Measurements from ENCODE around the gene LPO.

The LPO gene

GRCh38 chr17:58228679-58229078, 9.7 kb upstream of the LPO start:
- no peak for DNase-seq (ENCODE audit: low read depth, low spot score)

GRCh38 chr17:58229384-58229783, 9.0 kb upstream of the LPO start:
- Histone ChIP-seq H3K27ac (ENCODE audit: low read length) (no peak overlapping the region), H3K4me3 (ENCODE audit: low read length) (no peak overlapping the region), H3K36me3 (ENCODE audit: control insufficient read depth, insufficient read depth, low read length) (no peaks in the 10 kb centered on the region), H3K27me3 (ENCODE audit: control insufficient read depth, insufficient read depth, low read length) (no peaks in the 10 kb centered on the region), H3K4me1 (ENCODE audit: control insufficient read depth, insufficient read depth, low read length) (peaks cover 6% of the 10 kb centered on the region; the same call in 1 of the 2 replicates), H3K9me3 (ENCODE audit: control insufficient read depth, insufficient read depth, low read length) (no peaks in the 10 kb centered on the region)
- no peak for DNase-seq (ENCODE audit: low read depth, low spot score)
- WGBS (ENCODE audit: insufficient coverage, insufficient read length), result no CpG with 5 or more reads among the region's 1 CpG

More at GRCh38 chr17:58228679-58229078, 9.7 kb upstream of the LPO start:
- Histone ChIP-seq H3K4me1 (ENCODE audit: control insufficient read depth, insufficient read depth, low read length) (peaks cover 6% of the 10 kb centered on the region; the same call in 1 of the 2 replicates), H3K27me3 (ENCODE audit: control insufficient read depth, insufficient read depth, low read length) (no peaks in the 10 kb centered on the region), H3K4me3 (ENCODE audit: low read length) (no peak overlapping the region), H3K27ac (ENCODE audit: low read length) (no peak overlapping the region), H3K36me3 (ENCODE audit: control insufficient read depth, insufficient read depth, low read length) (no peaks in the 10 kb centered on the region), H3K9me3 (ENCODE audit: control insufficient read depth, insufficient read depth, low read length) (no peaks in the 10 kb centered on the region)
- WGBS (ENCODE audit: insufficient coverage, insufficient read length), result no CpG with 5 or more reads among the region's 3 CpGs

- no peak overlapping the region for H3K4me3 ChIP-seq (ENCODE audit: low read length)
- no peak for DNase-seq (ENCODE audit: low read depth, low spot score)
- peaks cover 6% of the 10 kb centered on the region; the same call in 1 of the 2 replicates for H3K4me1 ChIP-seq (ENCODE audit: control insufficient read depth, insufficient read depth, low read length)
- no peaks in the 10 kb centered on the region for H3K27me3 ChIP-seq (ENCODE audit: control insufficient read depth, insufficient read depth, low read length)
- no CpG with 5 or more reads among the region's 4 CpGs for WGBS (ENCODE audit: insufficient coverage, insufficient read length)
- no peaks in the 10 kb centered on the region for H3K36me3 ChIP-seq (ENCODE audit: control insufficient read depth, insufficient read depth, low read length)
- no peak overlapping the region for H3K27ac ChIP-seq (ENCODE audit: low read length)
- H3K9me3 ChIP-seq (ENCODE audit: control insufficient read depth, insufficient read depth, low read length), result no peaks in the 10 kb centered on the region
Observed at GRCh38 chr17:58229881-58230280, 8.5 kb upstream of the LPO start.

- no peaks in the 10 kb centered on the region for H3K36me3 ChIP-seq (ENCODE audit: control insufficient read depth, insufficient read depth, low read length)
- no peak for DNase-seq (ENCODE audit: low read depth, low spot score)
- no peaks in the 10 kb centered on the region for H3K27me3 ChIP-seq (ENCODE audit: control insufficient read depth, insufficient read depth, low read length)
- no peak overlapping the region for H3K4me3 ChIP-seq (ENCODE audit: low read length)
- no peak overlapping the region for H3K27ac ChIP-seq (ENCODE audit: low read length)
- peaks cover 6% of the 10 kb centered on the region; the same call in 1 of the 2 replicates for H3K4me1 ChIP-seq (ENCODE audit: control insufficient read depth, insufficient read depth, low read length)
- no CpG with 5 or more reads among the region's 2 CpGs for WGBS (ENCODE audit: insufficient coverage, insufficient read length)
- no peaks in the 10 kb centered on the region for H3K9me3 ChIP-seq (ENCODE audit: control insufficient read depth, insufficient read depth, low read length)
Observed at GRCh38 chr17:58231641-58232040, 6.7 kb upstream of the LPO start.

GRCh38 chr17:58232707-58233156, 5.7 kb upstream of the LPO start:
- DNase-seq (ENCODE audit: low read depth, low spot score), result no peak
- no CpG with 5 or more reads among the region's 12 CpGs for WGBS (ENCODE audit: insufficient coverage, insufficient read length)
- H3K4me3 ChIP-seq (ENCODE audit: low read length), result no peak overlapping the region

GRCh38 chr17:58233543-58233942, 4.8 kb upstream of the LPO start:
- no peak overlapping the region for H3K27ac ChIP-seq (ENCODE audit: low read length)
- H3K9me3 ChIP-seq (ENCODE audit: control insufficient read depth, insufficient read depth, low read length), result no peaks in the 10 kb centered on the region
- no peaks in the 10 kb centered on the region for H3K27me3 ChIP-seq (ENCODE audit: control insufficient read depth, insufficient read depth, low read length)
- H3K4me3 ChIP-seq (ENCODE audit: low read length), result no peak overlapping the region
- peaks cover 5% of the 10 kb centered on the region; the same call in 1 of the 2 replicates for H3K4me1 ChIP-seq (ENCODE audit: control insufficient read depth, insufficient read depth, low read length)
- WGBS (ENCODE audit: insufficient coverage, insufficient read length), result no CpG with 5 or more reads among the region's 3 CpGs
- H3K36me3 ChIP-seq (ENCODE audit: control insufficient read depth, insufficient read depth, low read length), result no peaks in the 10 kb centered on the region
- DNase-seq (ENCODE audit: low read depth, low spot score), result no peak

More at GRCh38 chr17:58232707-58233156, 5.7 kb upstream of the LPO start:
- H3K27ac ChIP-seq (ENCODE audit: low read length), result no peak overlapping the region
- H3K9me3 ChIP-seq (ENCODE audit: control insufficient read depth, insufficient read depth, low read length), result no peaks in the 10 kb centered on the region
- H3K4me1 ChIP-seq (ENCODE audit: control insufficient read depth, insufficient read depth, low read length), result peaks cover 6% of the 10 kb centered on the region; the same call in 1 of the 2 replicates
- no peaks in the 10 kb centered on the region for H3K27me3 ChIP-seq (ENCODE audit: control insufficient read depth, insufficient read depth, low read length)
- no peaks in the 10 kb centered on the region for H3K36me3 ChIP-seq (ENCODE audit: control insufficient read depth, insufficient read depth, low read length)

GRCh38 chr17:58234512-58234911, 3.9 kb upstream of the LPO start:
- H3K4me1 ChIP-seq (ENCODE audit: control insufficient read depth, insufficient read depth, low read length), result no peaks in the 10 kb centered on the region
- no peaks in the 10 kb centered on the region for H3K27me3 ChIP-seq (ENCODE audit: control insufficient read depth, insufficient read depth, low read length)
- H3K36me3 ChIP-seq (ENCODE audit: control insufficient read depth, insufficient read depth, low read length), result no peaks in the 10 kb centered on the region
- H3K4me3 ChIP-seq (ENCODE audit: low read length), result no peak overlapping the region
- no peaks in the 10 kb centered on the region for H3K9me3 ChIP-seq (ENCODE audit: control insufficient read depth, insufficient read depth, low read length)
- no peak for DNase-seq (ENCODE audit: low read depth, low spot score)
- no CpG with 5 or more reads among the region's 3 CpGs for WGBS (ENCODE audit: insufficient coverage, insufficient read length)
- H3K27ac ChIP-seq (ENCODE audit: low read length), result no peak overlapping the region

- no peaks in the 10 kb centered on the region for H3K9me3 ChIP-seq (ENCODE audit: control insufficient read depth, insufficient read depth, low read length)
- H3K27ac ChIP-seq (ENCODE audit: low read length), result no peak overlapping the region
- no peaks in the 10 kb centered on the region for H3K4me1 ChIP-seq (ENCODE audit: control insufficient read depth, insufficient read depth, low read length)
- H3K4me3 ChIP-seq (ENCODE audit: low read length), result no peak overlapping the region
- no peaks in the 10 kb centered on the region for H3K27me3 ChIP-seq (ENCODE audit: control insufficient read depth, insufficient read depth, low read length)
- no peak for DNase-seq (ENCODE audit: low read depth, low spot score)
- WGBS (ENCODE audit: insufficient coverage, insufficient read length), result no CpG with 5 or more reads among the region's 1 CpG
- no peaks in the 10 kb centered on the region for H3K36me3 ChIP-seq (ENCODE audit: control insufficient read depth, insufficient read depth, low read length)
Observed at GRCh38 chr17:58235821-58236220, 2.6 kb upstream of the LPO start.

- DNase-seq (ENCODE audit: low read depth, low spot score), result no peak
- H3K36me3 ChIP-seq (ENCODE audit: control insufficient read depth, insufficient read depth, low read length), result no peaks in the 10 kb centered on the region
- no peak overlapping the region for H3K4me3 ChIP-seq (ENCODE audit: low read length)
- no CpG with 5 or more reads among the region's 2 CpGs for WGBS (ENCODE audit: insufficient coverage, insufficient read length)
- H3K9me3 ChIP-seq (ENCODE audit: control insufficient read depth, insufficient read depth, low read length), result no peaks in the 10 kb centered on the region
- no peaks in the 10 kb centered on the region for H3K27me3 ChIP-seq (ENCODE audit: control insufficient read depth, insufficient read depth, low read length)
- no peaks in the 10 kb centered on the region for H3K4me1 ChIP-seq (ENCODE audit: control insufficient read depth, insufficient read depth, low read length)
- no peak overlapping the region for H3K27ac ChIP-seq (ENCODE audit: low read length)
Observed at GRCh38 chr17:58236394-58236793, 2.0 kb upstream of the LPO start.

- WGBS (ENCODE audit: insufficient coverage, insufficient read length), result no CpG with 5 or more reads among the region's 1 CpG
- H3K9me3 ChIP-seq (ENCODE audit: control insufficient read depth, insufficient read depth, low read length), result no peaks in the 10 kb centered on the region
- no peak overlapping the region for H3K27ac ChIP-seq (ENCODE audit: low read length)
- no peak overlapping the region for H3K4me3 ChIP-seq (ENCODE audit: low read length)
- no peak for DNase-seq (ENCODE audit: low read depth, low spot score)
- no peaks in the 10 kb centered on the region for H3K27me3 ChIP-seq (ENCODE audit: control insufficient read depth, insufficient read depth, low read length)
- H3K4me1 ChIP-seq (ENCODE audit: control insufficient read depth, insufficient read depth, low read length), result no peaks in the 10 kb centered on the region
- H3K36me3 ChIP-seq (ENCODE audit: control insufficient read depth, insufficient read depth, low read length), result no peaks in the 10 kb centered on the region
Observed at GRCh38 chr17:58239987-58240386, 1.6 kb downstream of the LPO start.

GRCh38 chr17:58242171-58242784, 3.9 kb downstream of the LPO start:
- Histone ChIP-seq H3K9me3 (ENCODE audit: control insufficient read depth, insufficient read depth, low read length) (no peaks in the 10 kb centered on the region), H3K27ac (ENCODE audit: low read length) (no peak overlapping the region), H3K27me3 (ENCODE audit: control insufficient read depth, insufficient read depth, low read length) (no peaks in the 10 kb centered on the region), H3K36me3 (ENCODE audit: control insufficient read depth, insufficient read depth, low read length) (no peaks in the 10 kb centered on the region), H3K4me1 (ENCODE audit: control insufficient read depth, insufficient read depth, low read length) (no peaks in the 10 kb centered on the region), H3K4me3 (ENCODE audit: low read length) (no peak overlapping the region)
- no peak for DNase-seq (ENCODE audit: low read depth, low spot score)
- no CpG with 5 or more reads among the region's 4 CpGs for WGBS (ENCODE audit: insufficient coverage, insufficient read length)
